Measurements from ENCODE around the gene AIFM1.

DNA sequence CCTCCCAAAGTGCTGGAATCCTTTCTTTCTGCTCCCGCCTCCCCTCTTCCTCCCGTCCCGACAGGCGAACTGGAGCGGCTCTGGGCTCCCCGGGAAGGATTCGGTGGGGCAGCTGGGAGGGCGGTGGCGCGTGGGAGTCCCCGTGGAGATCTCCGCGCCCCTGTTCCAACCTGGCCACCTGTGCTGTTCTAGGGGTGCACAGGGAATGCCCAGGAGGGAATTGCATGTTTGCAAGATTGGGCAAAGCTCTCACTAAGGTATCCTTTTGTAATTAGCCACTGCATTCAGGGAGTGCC lies 44.2 kb downstream of the AIFM1 start:
- TF ChIP-seq POLR2A (IDR thresholded peaks at IDR 0.05; ENCODE audit: low read length) (no peak), GATA1 (IDR thresholded peaks at IDR 0.05; ENCODE audit: low read depth, low read length) (no peak)

Measured in erythroblast (primary cell).